Stimulated activated CD4-positive, alpha-beta T cell treated with anti-CD3 and anti-CD28 coated beads, Interleukin-4, amount 100 ng/mL, for 48 hours (primary cell): Measurements from ENCODE around the gene ITPK1.

Experiments used
- DNase-seq, 2 donors: peaks; one replicate each; pipeline ENCODE4 v3.0.0-alpha.2; 2020; ENCODE audit warnings: low read depth in 2 of 2

The ITPK1 gene

GRCh38 chr14:92924247-92924646 lies 191.5 kb downstream of the ITPK1 start:
- no peak for DNase-seq

GRCh38 chr14:92923744-92924103 lies 192.0 kb downstream of the ITPK1 start:
- DNase-seq = no peak

- peak; percentile 23 to 45 for DNase-seq
Observed at GRCh38 chr14:92922883-92923743, 192.6 kb downstream of the ITPK1 start, which contains the start of gene CHGA. TSS of gene CHGA (plus strand) at chr14:92923150. CDS start at chr14:92923360, 210 bp downstream.

- DNase-seq = no peak
Observed at GRCh38 chr14:92922155-92922735, 193.5 kb downstream of the ITPK1 start.

- DNase-seq = no peak
Observed at GRCh38 chr14:92920001-92920400, 195.7 kb downstream of the ITPK1 start.

GRCh38 chr14:92917956-92918355 lies 197.8 kb downstream of the ITPK1 start:
- no peak for DNase-seq

- DNase-seq = no peak
Observed at GRCh38 chr14:92917041-92917940, 198.4 kb downstream of the ITPK1 start.

- DNase-seq = no peak
Observed at GRCh38 chr14:92916201-92916600, 199.5 kb downstream of the ITPK1 start.

- peak; percentile 30 to 52 for DNase-seq
Observed at GRCh38 chr14:92914087-92914656, 201.6 kb downstream of the ITPK1 start.

- DNase-seq = no peak
Observed at GRCh38 chr14:92907316-92907911, 208.3 kb downstream of the ITPK1 start.

GRCh38 chr14:92906823-92907222 lies 208.9 kb downstream of the ITPK1 start:
- no peak for DNase-seq

GRCh38 chr14:92906420-92906819 lies 209.3 kb downstream of the ITPK1 start:
- DNase-seq = no peak

GRCh38 chr14:92905667-92906066 lies 210.1 kb downstream of the ITPK1 start:
- no peak for DNase-seq

GRCh38 chr14:92903359-92903758 lies 212.4 kb downstream of the ITPK1 start:
- peak in 1 of 2 donors; percentile 7 for DNase-seq

- no peak for DNase-seq
Observed at GRCh38 chr14:92902726-92903125, 213.0 kb downstream of the ITPK1 start.

GRCh38 chr14:92902191-92902590 lies 213.5 kb downstream of the ITPK1 start:
- no peak for DNase-seq

GRCh38 chr14:92900660-92901059 lies 215.1 kb downstream of the ITPK1 start:
- DNase-seq = no peak

- DNase-seq = no peak
Observed at GRCh38 chr14:92898566-92899131, 217.1 kb downstream of the ITPK1 start.

GRCh38 chr14:92897922-92898565 lies 217.7 kb downstream of the ITPK1 start:
- DNase-seq = peak; percentile 33 to 43

GRCh38 chr14:92895352-92895878 lies 220.3 kb downstream of the ITPK1 start:
- DNase-seq = no peak
